ENCODE data around the gene SLC2A10.

SLC2A10 gene

GRCh38 chr20:46770330-46771194 lies 61.1 kb downstream of the SLC2A10 start:
- DNase-seq (ENCODE audit: low read depth in 2 of 2): no peak

DNA sequence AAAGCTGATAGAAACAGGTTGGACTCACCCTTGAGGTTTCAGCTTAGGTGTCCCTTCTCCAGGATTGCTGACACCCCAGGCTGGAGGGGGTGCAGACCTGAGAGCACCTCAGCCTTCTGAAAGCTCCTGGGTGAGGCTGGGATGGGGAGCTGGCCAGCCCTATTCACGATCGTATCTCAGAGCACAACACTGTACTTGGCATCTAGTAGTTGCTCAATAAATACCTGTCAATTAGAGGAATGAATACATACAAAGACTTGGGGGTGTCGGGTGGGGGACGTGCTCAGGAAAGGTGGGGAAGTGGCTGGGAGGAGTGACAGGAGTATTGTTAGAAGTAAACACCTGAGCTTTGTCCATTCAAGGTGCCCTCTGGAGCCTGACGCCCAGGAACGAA lies 61.7 kb downstream of the SLC2A10 start:
- no peak for DNase-seq (ENCODE audit: low read depth in 2 of 2)

GRCh38 chr20:46772901-46773300 lies 63.5 kb downstream of the SLC2A10 start:
- DNase-seq (ENCODE audit: low read depth in 2 of 2): no peak

- no peak for DNase-seq (ENCODE audit: low read depth in 2 of 2)
Measured at GRCh38 chr20:46773680-46774079, 64.2 kb downstream of the SLC2A10 start.

- DNase-seq (ENCODE audit: low read depth in 2 of 2): no peak
Measured at GRCh38 chr20:46774236-46774635, 64.8 kb downstream of the SLC2A10 start.

DNA sequence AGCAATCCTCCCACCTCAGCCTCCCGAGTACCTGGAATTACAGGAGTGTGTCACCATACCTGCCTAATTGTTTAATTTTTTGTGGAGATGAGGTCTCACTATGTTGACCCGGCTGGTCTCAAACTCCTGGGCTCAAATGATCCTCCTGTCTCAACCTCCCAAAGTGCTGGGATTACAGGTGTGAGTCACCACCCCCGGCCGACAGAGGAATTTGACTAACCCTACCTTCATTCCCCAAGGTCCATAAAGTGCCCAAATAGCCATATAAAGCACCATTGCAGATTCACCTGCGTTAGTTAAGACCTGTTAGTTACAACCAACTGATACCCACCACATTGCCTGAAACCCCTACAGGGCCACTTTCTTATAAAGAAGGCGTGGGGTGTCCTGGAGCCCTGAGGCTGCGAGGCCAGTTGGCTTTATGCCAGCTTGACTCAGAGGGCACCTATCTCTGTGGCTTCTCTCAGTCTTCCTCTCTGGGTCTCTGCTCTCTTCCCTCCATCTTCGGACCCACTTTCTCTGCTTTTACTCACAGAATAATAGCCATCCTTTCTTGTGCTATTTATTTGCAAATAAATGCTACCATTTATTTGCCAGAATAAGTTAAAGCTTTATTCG lies 65.6 kb downstream of the SLC2A10 start:
- DNase-seq (ENCODE audit: low read depth in 2 of 2): no peak

- no peak for DNase-seq (ENCODE audit: low read depth in 2 of 2)
Measured at GRCh38 chr20:46775806-46776205, 66.4 kb downstream of the SLC2A10 start.

DNA sequence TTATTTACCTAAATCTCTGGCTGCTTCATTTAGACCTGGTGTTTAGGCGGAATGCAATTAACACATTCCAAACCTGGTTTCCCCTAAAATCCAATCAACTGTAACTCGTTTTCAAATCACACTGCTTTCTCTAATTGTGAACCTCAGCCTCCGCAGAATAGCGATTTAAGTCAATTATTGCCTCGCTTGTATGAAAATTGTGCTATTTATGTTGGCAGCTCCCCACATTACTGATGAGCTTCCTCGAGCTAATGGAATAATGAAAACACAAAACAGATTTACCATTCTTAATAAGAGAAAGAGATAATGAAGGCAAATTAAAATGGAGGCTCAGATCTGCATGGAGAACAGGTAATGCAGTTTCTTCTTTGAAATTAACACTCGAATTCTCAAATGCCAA lies 67.9 kb downstream of the SLC2A10 start:
- DNase-seq (ENCODE audit: low read depth in 2 of 2): no peak

DNA sequence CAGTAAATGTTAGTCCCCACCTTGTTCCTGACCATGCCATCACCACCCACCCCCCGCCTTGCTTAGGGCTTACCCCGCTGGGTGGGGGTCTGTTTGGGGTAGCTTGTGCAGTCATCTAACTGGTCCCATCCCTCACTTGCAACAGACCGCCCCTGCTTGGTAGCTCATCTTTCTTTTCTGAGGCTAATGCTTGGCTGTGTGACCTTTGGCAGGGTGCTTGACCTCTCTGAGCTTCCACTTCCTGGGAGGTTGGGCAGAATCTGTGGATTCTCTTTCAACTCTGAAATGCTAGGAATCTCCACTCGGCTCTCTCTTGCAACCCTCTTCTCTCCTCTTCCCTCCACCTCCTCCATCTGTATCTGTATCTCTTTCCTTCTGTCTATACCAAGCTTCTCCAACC lies 70.4 kb downstream of the SLC2A10 start:
- DNase-seq (ENCODE audit: low read depth in 2 of 2): no peak

DNA sequence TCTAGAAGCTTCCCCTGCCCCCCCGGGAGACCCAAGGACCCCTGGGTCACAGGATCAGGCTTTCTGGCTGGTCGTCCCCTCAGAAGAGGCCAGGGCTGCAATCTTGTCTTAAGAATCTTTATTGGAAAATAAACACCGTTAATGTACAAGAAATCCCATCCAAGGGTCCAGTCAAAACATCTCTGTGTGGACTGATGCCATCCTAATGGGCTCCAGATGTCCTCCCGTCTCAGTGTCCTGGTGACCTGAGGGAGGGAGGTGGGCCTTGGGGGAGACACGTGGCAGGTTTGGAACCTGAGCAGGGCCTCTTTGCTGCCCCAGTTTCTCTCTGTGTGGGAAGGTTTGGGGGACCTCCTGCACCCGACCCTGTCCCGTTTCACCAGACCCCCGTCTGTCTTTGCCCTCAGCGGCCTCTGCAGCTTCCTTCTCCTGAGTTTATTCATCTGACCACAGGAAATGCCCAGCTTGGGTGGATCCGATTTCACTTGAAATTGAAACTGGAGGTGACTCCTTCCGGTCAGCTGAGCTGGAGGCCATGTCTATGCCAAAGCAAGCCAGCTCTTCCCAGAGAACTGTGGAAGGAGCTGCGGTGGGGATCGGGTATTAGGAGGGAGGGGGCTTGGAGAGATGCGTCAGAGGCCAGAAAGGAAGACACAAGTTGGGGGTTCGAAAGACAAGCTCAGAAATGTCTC lies 75.1 kb downstream of the SLC2A10 start:
- no peak for DNase-seq (ENCODE audit: low read depth in 2 of 2)
